H9 (cell line): ENCODE results near the gene OAS2. TPM values are rescaled to one million over a fixed set of nuclear protein-coding genes. Genes with fewer than 3 reads are reported as not detected.

Source experiments
- DNase-seq: peaks from one replicate; pipeline ENCODE4 v3.0.0-alpha.2; 2017
- H2AFZ ChIP-seq: one replicate; pipeline ENCODE4 v1.6.1; 2013; ENCODE audit warnings: mild to moderate bottlenecking, low read length, control low read depth, moderate library complexity
- H2AK5ac ChIP-seq: 2 replicates; pipeline ENCODE4 v1.6.1; 2013; ENCODE audit warnings: low read length, control low read depth, mixed read lengths; ENCODE audit not compliant: insufficient read length
- H2BK120ac ChIP-seq: one replicate; pipeline ENCODE4 v1.6.1; 2013; ENCODE audit warnings: low read depth, mild to moderate bottlenecking, low read length, control low read depth, inconsistent platforms; ENCODE audit not compliant: poor library complexity, severe bottlenecking
- H2BK12ac ChIP-seq: 2 replicates; pipeline ENCODE4 v1.6.1; 2013; ENCODE audit warnings: low read length, control low read depth, mixed read lengths, low read depth; ENCODE audit not compliant: insufficient read length
- H2BK15ac ChIP-seq: 2 replicates; pipeline ENCODE4 v1.6.1; 2013; ENCODE audit warnings: low read depth, low read length, control low read depth
- H2BK20ac ChIP-seq: one replicate; pipeline ENCODE4 v1.6.1; 2013; ENCODE audit warnings: low read depth, mild to moderate bottlenecking, low read length, control low read depth, inconsistent platforms; ENCODE audit not compliant: poor library complexity, severe bottlenecking
- H2BK5ac ChIP-seq: 2 replicates; pipeline ENCODE4 v1.6.1; 2013; ENCODE audit warnings: low read length, control low read depth, mixed read lengths; ENCODE audit not compliant: insufficient read length
- H3K14ac ChIP-seq: 2 replicates; pipeline ENCODE4 v1.6.1; 2013; ENCODE audit warnings: low read length, control low read depth; ENCODE audit not compliant: insufficient read depth
- H3K18ac ChIP-seq: 2 replicates; pipeline ENCODE4 v1.6.1; 2013; ENCODE audit warnings: low read depth, mild to moderate bottlenecking, mixed read lengths, low read length, control low read depth; ENCODE audit not compliant: insufficient read length
- H3K23ac ChIP-seq: 2 replicates; pipeline ENCODE4 v1.6.1; 2013; ENCODE audit warnings: low read length, control low read depth, mixed read lengths, low read depth; ENCODE audit not compliant: insufficient read length
- H3K23me2 ChIP-seq: 2 replicates; pipeline ENCODE4 v1.6.1; 2013; ENCODE audit warnings: low read depth, mild to moderate bottlenecking, mixed read lengths, low read length, control low read depth; ENCODE audit not compliant: insufficient read length, poor library complexity, severe bottlenecking
- H3K27ac ChIP-seq: 2 replicates; pipeline ENCODE4 v1.5.1; 2013; ENCODE audit warnings: low read length, control low read depth, mixed read lengths, low read depth; ENCODE audit not compliant: insufficient read length
- H3K27me3 ChIP-seq: 2 replicates; pipeline ENCODE4 v1.6.1; 2013; ENCODE audit warnings: low read length, control low read depth, inconsistent platforms; ENCODE audit not compliant: insufficient read depth
- H3K4ac ChIP-seq: 2 replicates; pipeline ENCODE4 v1.6.1; 2013; ENCODE audit warnings: low read depth, mild to moderate bottlenecking, control low read depth, inconsistent platforms, low read length, moderate library complexity
- H3K4me1 ChIP-seq: 2 replicates; pipeline ENCODE4 v1.6.1; 2013; ENCODE audit warnings: low read length, control low read depth, inconsistent platforms; ENCODE audit not compliant: insufficient read depth
- H3K4me2 ChIP-seq: 2 replicates; pipeline ENCODE4 v1.6.1; 2013; ENCODE audit warnings: low read length, control low read depth, mixed read lengths; ENCODE audit not compliant: insufficient read length, insufficient read depth
- H3K56ac ChIP-seq: 2 replicates; pipeline ENCODE4 v1.6.1; 2013; ENCODE audit warnings: low read depth, mild to moderate bottlenecking, mixed read lengths, low read length, control low read depth; ENCODE audit not compliant: insufficient read length
- H3K79me1 ChIP-seq: 2 replicates; pipeline ENCODE4 v1.6.1; 2013; ENCODE audit warnings: low read depth, mild to moderate bottlenecking, moderate library complexity, low read length, control low read depth, inconsistent platforms; ENCODE audit not compliant: insufficient read depth, poor library complexity, severe bottlenecking
- H3K79me2 ChIP-seq: 2 replicates; pipeline ENCODE4 v1.6.1; 2013; ENCODE audit warnings: low read length, control low read depth, inconsistent platforms; ENCODE audit not compliant: insufficient read depth
- H3K9ac ChIP-seq: 2 replicates; pipeline ENCODE4 v1.6.1; 2013; ENCODE audit warnings: low read length, control low read depth, mixed read lengths; ENCODE audit not compliant: insufficient read length; ENCODE audit errors: extremely low read depth
- H3K9me3 ChIP-seq: one replicate; pipeline ENCODE4 v1.6.1; 2013; ENCODE audit warnings: low read depth, low read length, inconsistent platforms; ENCODE audit not compliant: control insufficient read depth
- H3T11ph ChIP-seq: one replicate; pipeline ENCODE4 v1.6.1; 2013; ENCODE audit warnings: mild to moderate bottlenecking, low read length, control low read depth, inconsistent platforms
- H4K20me1 ChIP-seq: one replicate; pipeline ENCODE4 v1.6.1; 2013; ENCODE audit not compliant: control insufficient read depth, insufficient read length, insufficient read depth
- H4K5ac ChIP-seq: 2 replicates; pipeline ENCODE4 v1.6.1; 2013; ENCODE audit warnings: low read depth, mild to moderate bottlenecking, mixed read lengths, low read length, control low read depth; ENCODE audit not compliant: insufficient read length
- H4K8ac ChIP-seq: replicated peaks from 2 replicates; pipeline ENCODE4 v1.6.1; 2013; ENCODE audit warnings: low read length, control low read depth, mixed read lengths, low read depth; ENCODE audit not compliant: insufficient read length
- H4K91ac ChIP-seq: 2 replicates; pipeline ENCODE4 v1.6.1; 2013; ENCODE audit warnings: low read depth, mild to moderate bottlenecking, moderate library complexity, mixed read lengths, low read length, control low read depth; ENCODE audit not compliant: insufficient read length
- H3K27ac Mint-ChIP-seq, 3 experiments: 2 replicates in 2 of 3; 3 replicates in 1 of 3; pipeline ENCODE4 v1.8.0; 2020 to 2021; ENCODE audit warnings: mixed read lengths in 3 of 3, mild to moderate bottlenecking in 1 of 3, moderate library complexity in 1 of 3
- H3K27me3 Mint-ChIP-seq: 2 replicates; pipeline ENCODE4 v1.8.0; 2021; ENCODE audit warnings: low read depth, mild to moderate bottlenecking, moderate library complexity, mixed read lengths
- H3K36me3 Mint-ChIP-seq, 3 experiments: 2 replicates in 2 of 3; 3 replicates in 1 of 3; pipeline ENCODE4 v1.8.0; 2020 to 2021; ENCODE audit warnings: low read depth in 3 of 3, mixed read lengths in 3 of 3; ENCODE audit not compliant: insufficient read depth in 1 of 3
- H3K4me1 Mint-ChIP-seq, 2 experiments: 2 replicates each; pipeline ENCODE4 v1.8.0; 2020; ENCODE audit warnings: mixed read lengths in 2 of 2
- H3K4me3 Mint-ChIP-seq, 2 experiments: 2 replicates in 1 of 2; 3 replicates in 1 of 2; pipeline ENCODE4 v1.8.0; 2020 to 2021; ENCODE audit warnings: mild to moderate bottlenecking in 2 of 2, mixed read lengths in 2 of 2, moderate library complexity in 1 of 2
- H3K9me3 Mint-ChIP-seq, 2 experiments: 2 replicates in 1 of 2; 3 replicates in 1 of 2; pipeline ENCODE4 v1.8.0; 2020; ENCODE audit warnings: mild to moderate bottlenecking in 2 of 2, mixed read lengths in 2 of 2, moderate library complexity in 1 of 2
- CTCF ChIP-seq: fragments of 200-600 bp; sonication (generic); conservative IDR thresholded peaks from 3 replicates; pipeline ENCODE4 v1.8.0; 2021; ENCODE audit warnings: antibody characterized with exemption, mild to moderate bottlenecking
- WGBS: extraction: QIAGEN DNeasy Blood & Tissue Kit; methylation state at CpG from one replicate; pipeline ENCODE4 v1.1.7; 2013; ENCODE audit warnings: missing lambda C conversion rate, low lambda C conversion rate, mixed read lengths; ENCODE audit not compliant: insufficient read length; ENCODE audit errors: extremely low coverage; 5-methylcytosine and 5-hydroxymethylcytosine counted together
- total RNA-seq: library from RNA; stranded (reverse); gene quantifications from 2 replicates; pipeline ENCODE4 v1.2.1, GENCODE V29; 2021

The OAS2 gene
- total RNA-seq, 1 experiment from 2014 or later = not detected

GRCh38 chr12:112977139-112977538 is 1.2 kb upstream of the OAS2 start:
- Mint-ChIP-seq H3K4me3 (no peak overlapping the region), H3K36me3 (no peaks in the 10 kb centered on the region), H3K9me3 (no peaks in the 10 kb centered on the region), H3K27ac (no peak overlapping the region), H3K27me3 (peaks cover 3% of the 10 kb centered on the region), H3K4me1 (peaks cover 0 to 7% of the 10 kb centered on the region in 2 experiments; a peak in 2 of 4 replicates)
- H3K23me2 ChIP-seq = no peaks in the 10 kb centered on the region
- no peak overlapping the region for H3K4me2 ChIP-seq
- no peak overlapping the region for H3K14ac ChIP-seq
- H2BK120ac ChIP-seq = no peak overlapping the region
- H2BK20ac ChIP-seq = no peak overlapping the region
- H2AK5ac ChIP-seq = no peak overlapping the region
- H3K23ac ChIP-seq = no peak overlapping the region
- H3T11ph ChIP-seq = no peak overlapping the region
- H3K18ac ChIP-seq = no peak overlapping the region
- no peaks in the 10 kb centered on the region for H3K79me1 ChIP-seq
- H4K5ac ChIP-seq = no peak overlapping the region
- no peaks in the 10 kb centered on the region for H3K79me2 ChIP-seq
- H3K4ac ChIP-seq = no peak overlapping the region
- no peaks in the 10 kb centered on the region for H3K9me3 ChIP-seq
- H2BK12ac ChIP-seq = no peak overlapping the region
- H3K27me3 ChIP-seq = no peaks in the 10 kb centered on the region
- H3K27ac ChIP-seq = no peak overlapping the region
- H2AFZ ChIP-seq = no peak overlapping the region
- no CpG with 5 or more reads among the region's 3 CpGs for WGBS
- no peak for DNase-seq
- no peak for TF ChIP-seq CTCF
- H3K4me1 ChIP-seq = no peaks in the 10 kb centered on the region; the same call in 1 of the 2 replicates
- no peak overlapping the region for H2BK5ac ChIP-seq
- no peak overlapping the region for H3K9ac ChIP-seq
- H4K8ac ChIP-seq = no peak overlapping the region
- no peaks in the 10 kb centered on the region for H4K20me1 ChIP-seq
- H4K91ac ChIP-seq = no peak overlapping the region
- no peak overlapping the region for H3K56ac ChIP-seq
- no peak overlapping the region for H2BK15ac ChIP-seq
